Thyroid gland (tissue), 4 donors: Measurements from ENCODE around the gene FAM111B.

Source experiments
- CTCF ChIP-seq, 6 experiments: fragments of 200-600 bp in 3 of 6; fragments of 450-650 bp in 3 of 6; sonication (generic) in 3 of 6; IDR thresholded peaks; one replicate each; pipeline ENCODE4 v1.5.1; 2016 to 2019; ENCODE audit warnings: antibody characterized with exemption in 6 of 6, mild to moderate bottlenecking in 2 of 6, inconsistent platforms in 1 of 6, moderate library complexity in 1 of 6
- POLR2A ChIP-seq, 2 donors: fragments of 450-650 bp; IDR thresholded peaks; one replicate each; pipeline ENCODE4 v1.6.1; 2017; ENCODE audit warnings: antibody characterized with exemption in 2 of 2, mild to moderate bottlenecking in 2 of 2, moderate library complexity in 1 of 2

GRCh38 chr11:59164028-59164427 lies 57.0 kb downstream of the FAM111B start:
- TF ChIP-seq POLR2A (IDR thresholded peaks at IDR 0.05), result no peak
- TF ChIP-seq CTCF (IDR thresholded peaks at IDR 0.05), result no peak
